A673 (cell line): ENCODE data around the gene CYCS.

Source experiments
- CTCF ChIP-seq: fragments of 300-800, 200-600 bp; sonication (generic); conservative IDR thresholded peaks from 2 replicates; pipeline ENCODE4 v1.5.1; 2017; ENCODE audit warnings: low read depth, mild to moderate bottlenecking, antibody characterized with exemption, low read length, moderate library complexity, mixed read lengths
- EZH2 ChIP-seq: fragments of 200-600 bp; sonication (generic); IDR thresholded peaks from 2 replicates; pipeline ENCODE4 v1.6.1; 2017; ENCODE audit warnings: borderline replicate concordance, low read depth, mild to moderate bottlenecking, mixed read lengths, antibody characterized with exemption, low read length; ENCODE audit not compliant: poor library complexity, severe bottlenecking

- TF ChIP-seq CTCF (no peak), EZH2 (no peak)
Observed at GRCh38 chr7:25139536-25139935, 14.5 kb upstream of the CYCS start.
